GM10847 (cell line): ENCODE results near the gene KCNE2.

Experiments used
- POLR2A ChIP-seq: IDR thresholded peaks from 2 replicates; pipeline ENCODE4 v1.6.1; 2011; ENCODE audit not compliant: insufficient read length; ENCODE audit errors: extremely low read depth

The KCNE2 gene

DNA sequence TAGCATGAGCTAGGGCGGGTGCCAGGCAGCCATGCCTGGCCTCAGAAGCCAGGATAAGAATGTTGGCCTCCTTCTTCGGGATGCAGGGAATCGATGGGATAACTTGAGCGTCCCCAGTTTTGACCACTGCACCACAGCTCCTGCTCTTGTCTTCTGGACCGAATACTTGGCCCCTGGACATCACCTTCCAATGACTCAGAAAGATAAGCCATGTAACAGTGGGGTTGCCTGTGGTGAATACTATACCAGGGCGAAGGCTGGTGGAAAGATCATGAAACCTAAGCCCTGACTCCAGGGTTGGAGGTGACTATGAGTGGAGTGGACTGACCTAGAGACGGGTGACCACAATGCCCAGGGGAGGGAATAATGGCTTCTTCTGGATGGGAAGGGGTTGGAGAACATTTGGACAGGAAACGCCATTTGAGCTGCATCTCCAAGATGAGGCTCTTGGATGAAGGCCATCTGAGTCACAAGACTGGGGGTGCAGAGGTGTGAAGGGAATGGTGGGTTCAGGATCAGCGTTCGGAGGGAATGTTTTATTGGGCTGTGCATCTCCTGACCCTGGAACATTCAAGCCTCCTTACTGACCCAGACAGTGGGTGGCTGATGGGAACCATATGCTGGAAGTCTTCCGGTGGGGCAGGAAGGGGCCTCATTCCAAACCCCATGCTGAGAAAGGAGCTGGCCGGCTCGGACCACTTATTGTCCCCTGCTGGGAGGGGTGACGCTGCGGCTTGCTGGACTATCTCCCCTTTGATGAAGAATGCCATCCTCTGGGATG, 18.5 kb upstream of the KCNE2 start:
- no peak for TF ChIP-seq POLR2A

DNA sequence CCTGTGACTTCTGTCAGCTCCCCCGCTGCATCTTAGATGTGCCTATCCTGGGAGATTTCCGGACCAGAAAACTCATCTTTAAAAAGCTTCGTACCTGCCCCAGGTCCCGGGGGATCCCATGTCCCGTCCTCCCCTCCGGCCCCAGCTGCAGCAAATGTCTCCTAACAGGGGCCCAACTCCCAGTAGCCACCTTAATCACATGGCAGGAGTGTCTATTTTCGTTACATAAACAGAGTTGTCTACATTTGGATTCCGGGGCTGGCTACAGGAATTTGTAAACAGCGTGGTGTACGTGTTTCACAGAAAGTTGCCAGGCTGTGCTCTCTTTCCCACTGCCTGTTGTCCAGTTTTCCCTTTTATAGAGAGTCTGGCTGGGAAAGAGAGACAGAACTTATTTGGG, 17.9 kb upstream of the KCNE2 start:
- TF ChIP-seq POLR2A, result no peak

GRCh38 chr21:34348890-34349519, 14.8 kb upstream of the KCNE2 start:
- no peak for TF ChIP-seq POLR2A

DNA sequence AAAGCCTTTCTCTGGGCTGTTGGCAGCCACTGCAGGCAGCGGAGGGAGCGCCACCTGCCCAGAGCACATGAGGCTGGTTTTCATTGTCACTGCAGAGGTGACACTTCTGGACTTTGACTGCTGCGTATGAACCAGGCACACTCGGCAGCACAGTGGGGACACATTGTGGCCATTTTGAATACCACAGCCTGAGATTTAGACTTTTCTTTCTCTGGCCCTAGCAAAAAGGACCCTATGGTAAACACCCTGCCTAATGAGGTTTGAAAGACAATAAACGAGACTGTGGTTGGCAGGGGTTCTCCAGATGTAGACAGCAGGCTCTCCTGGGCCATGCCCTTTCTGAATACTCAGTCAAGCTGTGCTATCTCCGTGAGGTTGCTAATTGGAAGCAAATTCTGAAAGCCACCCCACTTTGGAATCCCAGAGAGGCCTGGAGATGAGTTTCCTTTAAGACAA, 12.0 kb upstream of the KCNE2 start:
- no peak for TF ChIP-seq POLR2A

GRCh38 chr21:34352556-34352955, 11.2 kb upstream of the KCNE2 start:
- no peak for TF ChIP-seq POLR2A

DNA sequence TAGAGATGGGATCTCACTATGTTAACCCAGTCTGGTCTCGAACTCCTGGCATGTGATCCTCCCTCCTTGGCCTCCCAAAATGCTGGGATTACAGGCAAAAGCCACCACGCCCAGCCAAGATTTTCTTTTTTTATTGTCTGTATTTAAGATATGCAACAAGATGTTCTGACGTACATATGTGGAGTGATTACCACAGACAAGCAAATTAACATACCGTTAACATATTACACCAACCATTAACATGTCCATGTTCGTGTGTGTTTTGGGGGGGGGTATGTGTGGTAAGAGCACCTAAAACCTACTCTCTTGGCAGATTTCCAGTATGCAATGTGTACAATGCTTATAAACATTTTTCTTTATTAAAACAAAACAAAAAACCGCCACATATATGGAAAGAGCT, 10.6 kb upstream of the KCNE2 start:
- no peak for TF ChIP-seq POLR2A

DNA sequence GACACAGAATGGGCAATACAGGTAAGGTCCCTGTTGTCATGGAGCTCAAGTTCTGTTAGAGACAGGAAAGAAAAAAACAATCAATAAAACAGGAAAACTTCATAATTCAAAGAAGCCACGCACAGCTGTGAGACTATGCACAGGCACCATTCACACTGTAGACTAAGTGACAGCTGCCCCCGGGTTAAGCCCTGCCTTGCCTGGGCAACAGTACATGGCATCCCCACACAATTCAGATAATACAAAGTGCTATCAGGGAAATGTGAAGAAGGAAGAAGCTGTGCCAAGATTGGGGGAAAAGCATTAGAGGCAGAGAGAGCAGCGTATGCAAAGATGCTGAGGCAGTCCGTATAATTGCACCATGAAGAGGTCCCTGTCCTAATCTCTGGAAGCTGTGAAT, 9.0 kb upstream of the KCNE2 start:
- no peak for TF ChIP-seq POLR2A

GRCh38 chr21:34355570-34355969, 8.2 kb upstream of the KCNE2 start:
- TF ChIP-seq POLR2A, result no peak

GRCh38 chr21:34357889-34358288, 5.9 kb upstream of the KCNE2 start:
- no peak for TF ChIP-seq POLR2A

DNA sequence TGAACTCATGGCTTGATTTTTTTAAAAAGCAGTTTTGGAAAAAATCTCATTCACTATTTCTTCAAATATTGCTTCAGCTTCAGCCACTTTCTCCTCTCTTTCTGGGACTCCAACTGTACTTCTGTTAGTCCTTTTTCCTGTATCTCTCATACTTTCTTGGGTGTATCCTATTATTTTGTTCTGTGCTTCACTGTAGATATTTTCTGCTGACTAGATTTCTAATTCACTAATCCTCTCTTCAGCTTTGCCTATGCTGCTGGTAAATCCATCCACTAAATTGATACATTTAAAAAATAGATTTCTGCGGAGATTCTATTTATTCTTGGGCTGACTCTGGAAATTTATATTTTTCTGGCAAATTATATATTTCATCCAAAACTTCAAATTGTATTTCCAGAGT, 4.9 kb upstream of the KCNE2 start:
- TF ChIP-seq POLR2A, result no peak

DNA sequence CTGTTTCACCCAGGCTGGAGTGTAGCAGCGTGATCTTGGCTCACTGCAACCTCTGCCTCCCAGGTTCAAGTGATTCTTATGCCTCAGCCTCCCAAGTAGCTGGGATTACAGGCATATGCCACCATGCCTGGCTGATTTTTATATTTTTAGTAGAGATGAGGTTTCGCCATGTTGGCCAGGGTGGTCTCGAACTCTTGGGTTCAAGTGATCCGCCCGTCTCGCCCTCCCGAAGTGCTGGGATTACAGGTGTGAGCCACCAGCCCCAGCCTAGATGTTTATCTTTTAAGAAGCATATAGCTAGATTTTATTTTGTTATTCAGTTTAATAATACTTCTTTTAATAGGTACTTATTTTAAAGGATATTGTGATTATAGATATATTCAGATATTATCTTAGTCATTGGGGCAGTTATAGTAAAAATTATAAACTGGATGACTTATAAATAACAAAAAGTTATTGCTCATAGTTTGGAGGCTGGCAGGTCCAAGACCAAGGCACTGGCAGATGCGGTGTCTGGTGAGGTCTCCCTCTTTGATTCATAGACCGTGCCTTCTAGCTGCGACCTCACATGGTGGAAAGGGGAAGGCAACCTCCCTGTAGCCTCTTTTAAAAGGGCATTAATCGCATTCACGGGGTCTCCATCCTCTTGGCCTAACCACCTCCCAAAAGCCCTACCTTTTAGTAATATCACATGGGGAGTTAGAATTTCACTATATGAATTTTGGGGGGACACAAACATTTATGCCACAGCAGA, 3.1 kb upstream of the KCNE2 start:
- no peak for TF ChIP-seq POLR2A

- TF ChIP-seq POLR2A, result no peak
Observed at GRCh38 chr21:34362136-34362444, 1.7 kb upstream of the KCNE2 start.

DNA sequence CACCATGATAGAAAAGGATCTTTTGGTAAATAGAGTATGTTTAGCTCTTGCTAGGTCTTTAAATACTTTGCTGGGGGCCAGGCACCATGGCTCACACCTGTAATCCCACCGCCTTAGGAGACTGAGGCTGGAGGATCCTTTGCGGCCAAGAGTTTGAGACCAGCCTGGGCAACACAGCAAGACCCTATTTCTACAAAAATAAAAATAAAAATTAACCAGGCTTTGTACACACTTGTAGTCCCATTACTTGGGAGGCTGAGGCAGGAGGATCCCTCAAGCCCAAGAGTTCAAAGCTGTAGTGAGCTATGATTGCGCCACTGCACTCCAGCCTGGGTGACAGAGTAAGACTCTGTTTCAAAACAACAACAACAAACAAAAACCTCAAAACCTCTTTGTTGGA, 1.1 kb upstream of the KCNE2 start:
- TF ChIP-seq POLR2A, result no peak

- TF ChIP-seq POLR2A, result no peak
Observed at GRCh38 chr21:34364921-34365320, 1.1 kb downstream of the KCNE2 start.

DNA sequence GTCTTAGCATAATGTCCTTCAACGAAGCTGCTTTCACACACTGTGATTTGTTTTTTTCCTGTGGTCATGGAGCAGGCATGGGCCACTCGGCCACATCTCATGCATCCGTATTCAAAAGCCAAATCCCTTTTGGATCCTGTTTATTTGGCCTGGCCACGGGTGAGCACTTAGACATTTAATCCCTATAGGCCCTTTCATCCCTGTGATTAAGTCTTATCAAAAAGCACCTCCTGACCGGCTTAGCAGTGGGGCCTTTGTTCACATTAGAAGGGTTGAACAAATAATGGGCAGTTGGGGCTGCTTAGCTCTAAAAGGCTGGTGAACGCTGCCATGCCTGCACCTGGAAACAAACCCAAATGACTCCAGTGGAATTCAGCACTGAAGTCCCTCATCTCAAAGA, 2.0 kb downstream of the KCNE2 start:
- TF ChIP-seq POLR2A, result no peak

DNA sequence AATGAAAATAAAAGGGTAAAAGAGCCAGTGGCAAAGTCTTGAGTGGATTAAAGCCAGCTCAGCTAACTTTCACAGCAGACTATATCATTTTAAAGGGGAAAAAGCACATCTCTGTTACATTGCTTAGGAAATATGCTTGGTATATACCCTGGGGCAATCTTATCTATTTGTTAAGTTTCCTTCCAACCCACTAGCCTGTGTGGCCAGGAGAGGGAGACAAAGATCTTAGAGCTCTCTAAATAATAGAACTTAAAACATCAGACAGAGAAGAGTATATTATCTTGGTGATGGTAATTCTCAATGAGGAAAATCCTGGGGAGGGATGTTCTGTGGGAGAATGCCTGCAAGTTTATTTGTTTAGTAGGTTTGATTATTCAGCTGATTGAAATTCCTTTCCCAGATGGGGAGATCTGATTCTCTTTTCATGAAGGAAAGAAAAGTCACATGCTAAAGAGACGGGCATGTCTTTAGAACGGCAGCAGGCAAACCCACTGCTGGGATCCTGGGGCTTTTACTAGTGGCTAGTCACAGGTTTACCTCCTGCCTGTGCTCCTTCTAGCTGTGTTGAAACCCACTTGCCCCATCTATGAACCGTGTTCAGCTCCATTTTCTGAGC, 3.6 kb downstream of the KCNE2 start:
- no peak for TF ChIP-seq POLR2A
